Vagina (tissue), 2 donors: ENCODE data around the gene EPSTI1.

Experiments
- CTCF ChIP-seq, 3 experiments: fragments of 450-650 bp in 2 of 3; fragments of 200-600 bp in 1 of 3; sonication (generic) in 1 of 3; IDR thresholded peaks; one replicate each; pipeline ENCODE4 v1.5.1; 2017 to 2019; ENCODE audit warnings: antibody characterized with exemption in 3 of 3, mild to moderate bottlenecking in 2 of 3, moderate library complexity in 2 of 3
- POLR2A ChIP-seq, 2 donors: fragments of 450-650 bp; IDR thresholded peaks; one replicate each; pipeline ENCODE4 v1.6.1; 2017; ENCODE audit warnings: antibody characterized with exemption in 2 of 2, mild to moderate bottlenecking in 2 of 2, moderate library complexity in 2 of 2
- POLR2AphosphoS5 ChIP-seq, 2 donors: sonication (generic); formaldehyde crosslinking; IDR thresholded peaks; one replicate each; pipeline ENCODE4 v1.9.0; 2017; ENCODE audit warnings: antibody characterized with exemption in 2 of 2, mild to moderate bottlenecking in 2 of 2, low read depth in 1 of 2; ENCODE audit not compliant: insufficient read depth in 1 of 2

DNA sequence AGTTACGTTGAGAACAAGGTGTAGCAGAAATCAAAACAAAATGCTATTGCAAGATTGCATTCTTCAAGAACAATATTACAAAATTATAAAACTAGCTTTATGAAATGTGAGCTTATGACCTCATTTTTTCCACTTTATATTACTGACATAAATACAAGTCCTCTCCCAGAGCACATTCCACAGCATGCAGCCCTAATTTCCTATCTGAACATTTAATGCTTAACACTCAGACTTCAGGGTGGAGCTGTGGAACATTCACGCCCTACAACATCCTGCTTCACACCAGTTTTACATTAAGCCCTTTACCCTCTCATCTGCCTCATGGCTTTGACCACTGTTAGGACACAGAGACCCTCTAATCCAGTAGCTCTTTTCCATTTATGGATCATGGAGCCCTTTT is 65.5 kb downstream of the EPSTI1 start:
- TF ChIP-seq CTCF (IDR thresholded peaks at IDR 0.05) (no peak), POLR2A (IDR thresholded peaks at IDR 0.05) (no peak), POLR2AphosphoS5 (IDR thresholded peaks at IDR 0.05; ENCODE audit: insufficient read depth in 1 of 2, low read depth in 1 of 2) (no peak)
